ENCODE results near the gene INSRR.

The INSRR gene

DNA sequence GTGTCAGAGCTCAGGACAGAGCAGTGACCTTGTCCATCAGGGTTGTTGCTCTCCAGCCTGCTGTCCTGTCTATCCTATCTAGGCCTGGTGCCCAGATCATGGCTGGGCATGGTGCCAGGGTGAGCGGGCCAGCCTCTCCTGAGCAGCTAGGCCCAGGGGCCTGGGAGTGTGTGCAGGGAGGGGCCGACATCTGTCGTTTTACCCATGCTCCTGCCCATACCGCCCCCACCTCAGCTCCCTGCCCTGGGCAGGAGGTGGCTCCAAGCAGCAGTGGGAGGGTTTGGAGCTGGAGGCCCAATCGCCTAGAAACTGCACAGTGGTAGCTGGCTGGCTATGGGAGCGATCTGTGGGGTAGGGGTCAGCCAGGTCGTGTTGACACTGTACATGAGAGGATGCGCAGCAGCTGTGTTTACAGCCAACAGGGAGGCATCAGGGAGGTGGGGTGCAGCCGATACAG is 6.5 kb downstream of the INSRR start:
- peaks cover 19% of the 10 kb centered on the region for H3K27me3 Mint-ChIP-seq
- no peaks in the 10 kb centered on the region for H3K9me3 Mint-ChIP-seq
- H3K4me3 Mint-ChIP-seq: no peak overlapping the region
- no peak overlapping the region for H3K27ac Mint-ChIP-seq
- H3K4me1 Mint-ChIP-seq (ENCODE audit: low read depth): peaks cover 14% of the 10 kb centered on the region
- H3K36me3 Mint-ChIP-seq (ENCODE audit: low read depth): no peaks in the 10 kb centered on the region

DNA sequence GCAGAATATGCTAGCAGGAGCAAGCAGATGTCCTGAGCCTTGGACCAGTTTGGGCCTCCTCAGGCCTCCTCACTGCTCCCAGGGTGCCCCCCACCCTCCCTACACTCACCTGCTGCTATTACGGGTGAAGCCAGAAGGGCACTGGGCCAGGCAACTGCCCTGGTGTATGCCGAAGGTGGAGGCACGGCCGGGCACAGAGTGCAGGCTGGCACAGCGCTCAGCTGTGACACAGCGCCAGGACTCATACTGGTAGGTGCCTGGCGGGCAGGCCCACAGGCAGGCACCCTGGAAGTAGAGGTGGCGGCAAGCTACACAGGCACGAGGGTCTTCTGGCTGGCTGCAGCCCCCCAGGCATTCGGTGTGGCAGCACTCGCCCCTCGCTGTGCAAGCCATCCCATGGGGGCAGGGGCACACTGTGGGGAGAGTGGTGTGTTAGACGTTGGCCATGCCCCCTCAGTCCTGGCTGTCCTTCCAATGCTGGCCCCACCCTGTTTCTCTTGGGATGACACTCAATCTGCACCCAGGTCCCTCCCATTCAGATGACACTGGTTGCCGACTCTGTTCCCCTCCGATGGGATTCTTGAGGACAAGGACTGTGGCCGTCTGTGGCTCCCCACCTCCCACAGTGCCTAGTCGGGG is 7.0 kb downstream of the INSRR start:
- no peaks in the 10 kb centered on the region for H3K9me3 Mint-ChIP-seq
- no peak overlapping the region for H3K4me3 Mint-ChIP-seq
- no peak overlapping the region for H3K27ac Mint-ChIP-seq
- H3K27me3 Mint-ChIP-seq: peaks cover 25% of the 10 kb centered on the region
- H3K36me3 Mint-ChIP-seq (ENCODE audit: low read depth): no peaks in the 10 kb centered on the region
- peaks cover 14% of the 10 kb centered on the region for H3K4me1 Mint-ChIP-seq (ENCODE audit: low read depth)

DNA sequence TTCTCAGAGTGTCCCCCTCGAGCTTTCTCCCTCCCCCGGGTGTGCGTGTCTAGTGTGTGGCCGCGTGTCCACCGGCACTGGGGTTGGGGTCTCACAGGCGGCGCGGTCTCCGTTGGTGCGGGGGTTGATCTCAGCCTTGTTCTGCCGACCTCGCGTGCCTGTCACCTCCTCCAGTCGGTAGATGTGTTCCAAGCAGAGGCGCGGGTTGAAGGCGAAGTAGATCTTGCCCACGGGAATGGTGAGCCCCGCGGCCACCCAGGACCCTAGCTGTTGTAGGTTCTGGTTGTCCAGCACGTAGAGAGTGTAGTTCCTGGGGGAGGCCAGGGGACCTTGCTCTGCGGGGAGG is 9.8 kb downstream of the INSRR start:
- H3K27ac Mint-ChIP-seq: peak overlapping the region; percentile 43
- no peaks in the 10 kb centered on the region for H3K9me3 Mint-ChIP-seq
- H3K27me3 Mint-ChIP-seq: peaks cover 45% of the 10 kb centered on the region
- no peak overlapping the region for H3K4me3 Mint-ChIP-seq
- no peaks in the 10 kb centered on the region for H3K36me3 Mint-ChIP-seq (ENCODE audit: low read depth)
- H3K4me1 Mint-ChIP-seq (ENCODE audit: low read depth): peaks cover 28% of the 10 kb centered on the region

DNA sequence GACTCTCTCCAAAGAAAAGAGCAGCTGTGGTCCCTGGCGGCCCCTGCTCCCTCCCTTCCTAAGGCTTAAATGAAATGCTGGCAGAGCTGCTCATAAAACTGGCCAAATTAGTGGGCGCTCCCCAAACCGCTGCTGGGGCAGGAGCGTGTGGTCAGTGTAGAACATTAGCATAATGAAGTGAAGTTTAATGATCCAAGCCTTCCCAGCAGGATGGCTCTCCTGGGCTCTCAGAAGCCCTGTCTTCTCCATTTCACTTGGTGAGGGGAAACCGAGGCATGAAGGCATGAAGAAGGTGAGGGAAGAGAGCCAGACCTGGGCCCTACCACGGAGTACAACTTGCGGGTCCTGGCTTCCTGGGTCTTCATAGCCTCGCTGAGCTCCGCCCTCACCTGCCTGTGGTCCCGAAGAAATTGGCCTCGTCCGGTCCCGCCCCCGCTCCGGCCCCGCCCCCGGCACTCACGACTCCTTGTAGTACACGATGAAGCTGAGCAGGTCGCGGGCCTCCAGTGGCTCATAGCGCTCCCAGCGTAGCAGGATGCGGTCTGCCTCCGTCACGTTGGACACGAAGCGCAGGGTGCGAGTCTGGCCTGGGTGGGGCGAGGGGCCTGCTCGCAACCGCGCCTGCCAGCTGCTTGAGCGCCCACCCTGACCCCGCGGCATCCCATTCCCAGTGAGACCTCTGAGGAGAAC is 10.3 kb downstream of the INSRR start:
- H3K27ac Mint-ChIP-seq: peak overlapping the region; percentile 43
- H3K4me3 Mint-ChIP-seq: peak overlapping the region; percentile 13
- peaks cover 50% of the 10 kb centered on the region for H3K27me3 Mint-ChIP-seq

DNA sequence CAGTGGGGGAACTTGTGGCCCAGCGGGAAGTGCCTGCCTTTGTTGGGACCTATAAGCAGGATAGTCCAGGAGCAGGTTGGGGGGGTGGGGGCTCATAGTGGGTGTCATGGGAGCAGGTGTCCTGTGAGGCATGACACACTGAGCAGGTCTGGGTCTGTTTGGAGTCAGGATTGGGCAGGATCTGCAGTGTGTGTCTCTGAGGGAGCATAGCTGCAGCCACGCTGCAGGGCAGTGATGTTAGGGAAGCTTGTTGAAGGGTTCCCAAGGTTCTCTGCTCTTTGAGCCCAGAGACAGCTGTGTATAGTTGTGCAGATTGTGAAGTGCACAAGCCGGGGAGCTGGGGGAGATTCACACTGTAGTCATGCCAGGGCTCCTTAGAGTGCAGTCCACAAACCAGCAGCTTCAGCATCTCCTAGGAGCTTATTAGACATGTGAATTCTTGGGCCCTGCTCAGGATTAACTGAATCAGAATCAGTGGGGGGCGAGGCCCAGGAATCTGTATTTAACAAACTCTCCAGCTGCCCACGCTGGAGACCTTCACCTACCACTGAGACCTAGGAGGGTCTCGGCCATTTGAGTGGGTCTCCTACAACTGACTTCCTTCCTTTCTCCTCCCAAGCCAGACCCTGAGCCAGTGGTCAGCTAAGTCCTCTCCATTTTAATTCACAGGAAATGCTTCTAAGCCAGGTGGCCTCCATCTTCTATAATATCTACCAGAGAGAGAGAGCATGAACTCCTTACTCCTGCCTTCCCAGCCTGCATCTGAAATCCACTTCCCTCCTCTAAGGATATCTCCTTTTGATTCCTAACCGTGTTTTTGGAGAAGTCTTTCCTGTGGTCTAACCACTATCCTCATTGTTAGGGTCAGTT is 11.1 kb downstream of the INSRR start:
- H3K27me3 Mint-ChIP-seq: peaks cover 57% of the 10 kb centered on the region
- H3K27ac Mint-ChIP-seq: no peak overlapping the region
- no peaks in the 10 kb centered on the region for H3K9me3 Mint-ChIP-seq
- H3K4me1 Mint-ChIP-seq (ENCODE audit: low read depth): peaks cover 31% of the 10 kb centered on the region
- H3K36me3 Mint-ChIP-seq (ENCODE audit: low read depth): no peaks in the 10 kb centered on the region
- no peak overlapping the region for H3K4me3 Mint-ChIP-seq

More for the DNA sequence above, 10.3 kb downstream of the INSRR start:
- Mint-ChIP-seq H3K36me3 (ENCODE audit: low read depth) (no peaks in the 10 kb centered on the region), H3K4me1 (ENCODE audit: low read depth) (peaks cover 31% of the 10 kb centered on the region), H3K9me3 (no peaks in the 10 kb centered on the region)

DNA sequence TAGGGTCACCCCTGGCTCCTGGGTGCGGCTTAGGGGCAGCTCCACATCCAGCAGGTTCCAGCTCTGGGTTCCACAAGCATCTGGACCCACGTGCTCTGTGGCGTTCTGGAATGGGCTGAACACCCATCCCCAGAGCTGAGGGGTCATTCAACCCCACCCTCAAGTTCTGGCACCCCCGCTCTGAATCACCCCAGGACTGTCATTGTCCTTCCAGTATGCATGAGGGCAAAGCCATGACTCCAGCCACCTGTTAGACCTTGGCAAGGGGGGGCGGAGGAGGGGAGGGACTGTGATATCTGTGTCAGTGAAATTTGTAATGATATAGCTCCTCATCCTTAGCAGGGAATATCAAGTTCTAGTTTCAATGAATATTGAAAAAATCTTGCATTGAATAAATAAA is 12.3 kb downstream of the INSRR start:
- H3K27ac Mint-ChIP-seq: no peak overlapping the region
- H3K9me3 Mint-ChIP-seq: no peaks in the 10 kb centered on the region
- no peak overlapping the region for H3K4me3 Mint-ChIP-seq
- no peaks in the 10 kb centered on the region for H3K36me3 Mint-ChIP-seq (ENCODE audit: low read depth)
- peaks cover 69% of the 10 kb centered on the region for H3K27me3 Mint-ChIP-seq
- peaks cover 31% of the 10 kb centered on the region for H3K4me1 Mint-ChIP-seq (ENCODE audit: low read depth)

GRCh38 chr1:156845953-156846545 is 12.9 kb downstream of the INSRR start:
- no peak overlapping the region for H3K27ac Mint-ChIP-seq
- H3K4me1 Mint-ChIP-seq (ENCODE audit: low read depth): peaks cover 31% of the 10 kb centered on the region
- no peaks in the 10 kb centered on the region for H3K9me3 Mint-ChIP-seq
- H3K36me3 Mint-ChIP-seq (ENCODE audit: low read depth): no peaks in the 10 kb centered on the region
- H3K4me3 Mint-ChIP-seq: no peak overlapping the region
- peaks cover 70% of the 10 kb centered on the region for H3K27me3 Mint-ChIP-seq

GRCh38 chr1:156845055-156845952 is 13.6 kb downstream of the INSRR start:
- peaks cover 70% of the 10 kb centered on the region for H3K27me3 Mint-ChIP-seq
- H3K4me3 Mint-ChIP-seq: peak overlapping the region; percentile 51
- peaks cover 31% of the 10 kb centered on the region for H3K4me1 Mint-ChIP-seq (ENCODE audit: low read depth)
- no peak overlapping the region for H3K27ac Mint-ChIP-seq
- no peaks in the 10 kb centered on the region for H3K36me3 Mint-ChIP-seq (ENCODE audit: low read depth)
- H3K9me3 Mint-ChIP-seq: no peaks in the 10 kb centered on the region

- Mint-ChIP-seq H3K4me3 (no peak overlapping the region), H3K4me1 (ENCODE audit: low read depth) (peaks cover 33% of the 10 kb centered on the region), H3K36me3 (ENCODE audit: low read depth) (no peaks in the 10 kb centered on the region), H3K27me3 (peaks cover 73% of the 10 kb centered on the region), H3K9me3 (no peaks in the 10 kb centered on the region), H3K27ac (no peak overlapping the region)
Observed at GRCh38 chr1:156844638-156845037, 14.3 kb downstream of the INSRR start.

- Mint-ChIP-seq H3K4me1 (ENCODE audit: low read depth) (peaks cover 34% of the 10 kb centered on the region), H3K4me3 (peak overlapping the region; percentile 40), H3K27me3 (peaks cover 74% of the 10 kb centered on the region), H3K27ac (no peak overlapping the region), H3K36me3 (ENCODE audit: low read depth) (no peaks in the 10 kb centered on the region), H3K9me3 (no peaks in the 10 kb centered on the region)
Observed at GRCh38 chr1:156844102-156844501, 14.8 kb downstream of the INSRR start.

GRCh38 chr1:156842618-156843300 is 16.2 kb downstream of the INSRR start:
- Mint-ChIP-seq H3K27ac (no peak overlapping the region), H3K36me3 (ENCODE audit: low read depth) (no peaks in the 10 kb centered on the region), H3K4me1 (ENCODE audit: low read depth) (peaks cover 30% of the 10 kb centered on the region), H3K27me3 (peaks cover 66% of the 10 kb centered on the region), H3K4me3 (no peak overlapping the region), H3K9me3 (no peaks in the 10 kb centered on the region)

DNA sequence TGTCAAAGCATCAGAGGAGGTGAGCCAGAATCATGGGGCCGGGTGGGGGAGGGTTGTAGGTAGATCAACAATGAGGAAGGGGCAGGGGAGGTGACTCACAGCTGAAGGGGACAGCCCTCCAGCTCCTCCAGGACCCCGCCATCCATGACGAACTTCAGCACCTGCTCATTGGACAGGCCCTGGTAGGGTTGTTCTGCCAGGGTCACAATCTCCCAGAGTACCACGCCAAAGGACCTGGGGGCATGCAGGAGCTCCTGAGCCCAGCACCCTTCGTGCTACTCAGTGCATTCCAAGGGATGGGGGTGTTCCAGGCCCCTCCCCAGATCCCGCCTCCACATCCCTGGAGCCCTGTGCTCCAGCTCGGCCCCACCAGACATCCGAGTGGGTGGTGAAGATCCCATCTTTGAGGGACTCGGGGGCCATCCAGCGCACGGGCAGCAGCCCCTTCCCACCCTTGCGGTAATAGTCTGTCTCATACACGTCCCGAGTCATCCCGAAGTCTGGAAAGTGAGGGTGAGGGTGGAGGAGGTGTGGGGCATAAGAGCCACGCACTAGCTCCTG is 17.5 kb downstream of the INSRR start:
- no peak overlapping the region for H3K4me3 Mint-ChIP-seq
- H3K4me1 Mint-ChIP-seq (ENCODE audit: low read depth): peaks cover 43% of the 10 kb centered on the region
- H3K36me3 Mint-ChIP-seq (ENCODE audit: low read depth): no peaks in the 10 kb centered on the region
- H3K27ac Mint-ChIP-seq: no peak overlapping the region
- peaks cover 53% of the 10 kb centered on the region for H3K27me3 Mint-ChIP-seq
- H3K9me3 Mint-ChIP-seq: no peaks in the 10 kb centered on the region

DNA sequence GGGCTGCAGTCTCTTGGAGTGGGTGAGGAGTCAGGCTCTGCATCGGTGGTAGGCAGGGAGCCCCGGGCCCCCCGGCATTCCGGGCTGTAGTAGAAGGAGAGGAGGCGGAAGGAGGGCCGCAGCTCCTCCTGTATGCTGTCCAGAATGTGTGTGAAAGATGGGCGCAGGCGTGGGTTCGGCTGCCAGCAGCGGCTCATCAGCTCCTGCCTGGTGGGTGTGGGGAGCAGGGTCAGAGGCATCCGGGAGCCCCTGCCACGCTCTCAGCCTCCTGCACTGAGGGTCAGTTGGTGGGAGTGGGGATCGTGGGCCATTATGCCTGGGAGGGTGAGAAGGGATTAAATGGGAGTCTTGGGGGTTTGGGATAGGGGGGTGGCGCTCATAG is 18.0 kb downstream of the INSRR start:
- Mint-ChIP-seq H3K27ac (no peak overlapping the region), H3K4me1 (ENCODE audit: low read depth) (peaks cover 47% of the 10 kb centered on the region), H3K27me3 (peaks cover 48% of the 10 kb centered on the region), H3K9me3 (no peaks in the 10 kb centered on the region), H3K36me3 (ENCODE audit: low read depth) (no peaks in the 10 kb centered on the region), H3K4me3 (no peak overlapping the region)
